Suprapubic skin (tissue), 4 donors: ENCODE data around the gene SORCS2.

Experiments
- POLR2A ChIP-seq, 2 donors: fragments of 450-650 bp; IDR thresholded peaks; one replicate each; pipeline ENCODE4 v1.6.1; 2017; ENCODE audit warnings: antibody characterized with exemption in 2 of 2, mild to moderate bottlenecking in 2 of 2, moderate library complexity in 2 of 2
- POLR2AphosphoS5 ChIP-seq, 3 donors: sonication (generic); formaldehyde crosslinking; IDR thresholded peaks; one replicate each; pipeline ENCODE4 v1.6.1; 2017; ENCODE audit warnings: antibody characterized with exemption in 3 of 3
- TF ChIP-seq, protein P1 (sequence below), 2 donors: fragments of 200-600 bp in 1 of 2; fragments of 450-650 bp in 1 of 2; sonication (generic) in 1 of 2; IDR thresholded peaks; one replicate each; pipeline ENCODE4 v1.5.1; 2016 to 2019; ENCODE audit warnings: antibody characterized with exemption in 2 of 2, mild to moderate bottlenecking in 1 of 2, moderate library complexity in 1 of 2

DNA sequence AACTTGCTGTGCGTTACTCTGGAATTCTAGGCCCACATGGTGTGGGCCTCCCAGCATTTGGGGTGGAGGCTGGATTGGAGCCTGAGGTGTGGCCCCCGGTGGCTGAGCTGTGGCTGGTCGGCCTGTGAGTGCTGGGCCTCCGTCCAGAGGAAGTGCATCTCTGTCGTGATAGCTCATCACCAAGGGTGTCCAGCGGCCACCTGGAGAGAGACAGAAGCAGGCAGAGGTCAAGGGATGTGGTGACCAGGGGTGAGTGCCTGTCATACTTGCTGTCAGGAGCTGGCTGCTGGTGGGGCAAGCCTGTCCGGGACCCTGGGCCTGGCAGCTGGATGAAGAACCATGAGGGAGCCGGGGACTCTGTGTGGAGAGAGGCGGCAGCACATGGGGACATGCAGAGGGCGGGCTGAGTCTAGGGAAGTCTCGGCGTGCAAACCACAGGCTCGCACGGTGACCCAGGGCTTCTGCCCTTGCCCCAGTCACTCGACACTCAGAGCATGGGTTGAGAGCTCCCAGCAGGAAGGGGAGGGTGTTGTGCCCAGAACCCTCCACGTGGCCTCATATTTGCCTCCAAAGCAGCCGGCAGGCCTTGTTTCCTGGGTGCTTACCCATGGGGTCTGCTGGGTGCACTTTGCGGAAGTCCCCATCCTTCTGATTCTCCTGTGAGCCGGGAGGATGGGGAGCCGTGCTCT lies 6.2 kb downstream of the SORCS2 start:
- TF ChIP-seq, protein P1, sequence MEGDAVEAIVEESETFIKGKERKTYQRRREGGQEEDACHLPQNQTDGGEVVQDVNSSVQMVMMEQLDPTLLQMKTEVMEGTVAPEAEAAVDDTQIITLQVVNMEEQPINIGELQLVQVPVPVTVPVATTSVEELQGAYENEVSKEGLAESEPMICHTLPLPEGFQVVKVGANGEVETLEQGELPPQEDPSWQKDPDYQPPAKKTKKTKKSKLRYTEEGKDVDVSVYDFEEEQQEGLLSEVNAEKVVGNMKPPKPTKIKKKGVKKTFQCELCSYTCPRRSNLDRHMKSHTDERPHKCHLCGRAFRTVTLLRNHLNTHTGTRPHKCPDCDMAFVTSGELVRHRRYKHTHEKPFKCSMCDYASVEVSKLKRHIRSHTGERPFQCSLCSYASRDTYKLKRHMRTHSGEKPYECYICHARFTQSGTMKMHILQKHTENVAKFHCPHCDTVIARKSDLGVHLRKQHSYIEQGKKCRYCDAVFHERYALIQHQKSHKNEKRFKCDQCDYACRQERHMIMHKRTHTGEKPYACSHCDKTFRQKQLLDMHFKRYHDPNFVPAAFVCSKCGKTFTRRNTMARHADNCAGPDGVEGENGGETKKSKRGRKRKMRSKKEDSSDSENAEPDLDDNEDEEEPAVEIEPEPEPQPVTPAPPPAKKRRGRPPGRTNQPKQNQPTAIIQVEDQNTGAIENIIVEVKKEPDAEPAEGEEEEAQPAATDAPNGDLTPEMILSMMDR (IDR thresholded peaks at IDR 0.05) = no peak
- TF ChIP-seq POLR2A (IDR thresholded peaks at IDR 0.05) (no peak), POLR2AphosphoS5 (IDR thresholded peaks at IDR 0.05) (no peak)
